ENCODE results near the gene MCUB.

- no peak for TF ChIP-seq CTCF (IDR thresholded peaks at IDR 0.05)
- no peak for TF ChIP-seq POLR2A (IDR thresholded peaks at IDR 0.05)
These were observed 56.2 kb downstream of the MCUB start for GRCh38 chr4:109616243-109616642.
